Astrocyte (in vitro differentiated cells and primary cell): ENCODE data around the gene PRXL2B.

ENCODE experiments used
- EZH2 ChIP-seq: IDR thresholded peaks from 2 replicates; pipeline ENCODE4 v1.6.1; 2012; ENCODE audit warnings: mild to moderate bottlenecking, low read length, inconsistent platforms; ENCODE audit not compliant: insufficient read depth
- TF ChIP-seq, protein P1 (sequence below): IDR thresholded peaks from 2 replicates; pipeline ENCODE4 v1.5.1; 2011; ENCODE audit warnings: low read depth, mild to moderate bottlenecking, inconsistent platforms, low read length, moderate library complexity; ENCODE audit not compliant: insufficient read depth

DNA sequence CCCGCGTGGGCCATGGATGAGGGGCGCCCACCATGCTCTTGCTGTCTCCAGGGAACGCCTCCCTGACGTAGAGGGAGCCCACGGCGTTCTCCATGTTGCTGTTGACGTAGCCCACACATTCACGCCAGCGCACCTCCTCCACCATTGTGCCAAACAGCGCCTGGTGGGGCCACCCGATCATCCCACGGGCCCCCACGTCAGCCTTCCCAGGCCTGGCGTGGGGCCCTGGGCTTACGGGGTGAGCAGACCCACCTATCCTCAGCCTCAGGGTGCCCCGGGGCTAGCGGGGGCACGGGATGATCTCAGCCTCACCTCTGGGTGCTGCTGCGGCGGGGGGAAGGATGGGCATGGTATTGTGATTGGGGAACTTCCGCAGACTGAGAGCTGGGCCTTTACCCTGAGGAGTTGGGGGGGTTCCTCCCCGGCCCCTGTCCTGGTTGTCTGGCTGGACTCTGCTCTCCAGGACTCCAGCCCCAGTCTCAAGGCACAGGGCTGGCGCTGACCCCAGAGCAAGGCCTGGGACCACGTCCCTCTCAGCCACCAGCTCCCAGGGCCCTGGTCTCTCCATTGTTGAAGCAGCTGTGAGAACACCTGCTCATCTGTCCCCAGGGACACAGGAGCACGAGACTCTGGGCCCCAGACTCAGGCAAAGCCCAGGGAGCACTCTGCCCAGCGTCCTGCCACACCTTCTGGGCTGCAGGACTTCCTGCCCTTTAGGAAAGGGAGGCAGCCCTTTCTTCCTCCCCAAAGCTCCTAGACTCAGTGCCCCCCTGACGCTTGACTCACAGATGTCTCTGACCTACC, 10.2 kb downstream of the PRXL2B start:
- TF ChIP-seq, protein P1, sequence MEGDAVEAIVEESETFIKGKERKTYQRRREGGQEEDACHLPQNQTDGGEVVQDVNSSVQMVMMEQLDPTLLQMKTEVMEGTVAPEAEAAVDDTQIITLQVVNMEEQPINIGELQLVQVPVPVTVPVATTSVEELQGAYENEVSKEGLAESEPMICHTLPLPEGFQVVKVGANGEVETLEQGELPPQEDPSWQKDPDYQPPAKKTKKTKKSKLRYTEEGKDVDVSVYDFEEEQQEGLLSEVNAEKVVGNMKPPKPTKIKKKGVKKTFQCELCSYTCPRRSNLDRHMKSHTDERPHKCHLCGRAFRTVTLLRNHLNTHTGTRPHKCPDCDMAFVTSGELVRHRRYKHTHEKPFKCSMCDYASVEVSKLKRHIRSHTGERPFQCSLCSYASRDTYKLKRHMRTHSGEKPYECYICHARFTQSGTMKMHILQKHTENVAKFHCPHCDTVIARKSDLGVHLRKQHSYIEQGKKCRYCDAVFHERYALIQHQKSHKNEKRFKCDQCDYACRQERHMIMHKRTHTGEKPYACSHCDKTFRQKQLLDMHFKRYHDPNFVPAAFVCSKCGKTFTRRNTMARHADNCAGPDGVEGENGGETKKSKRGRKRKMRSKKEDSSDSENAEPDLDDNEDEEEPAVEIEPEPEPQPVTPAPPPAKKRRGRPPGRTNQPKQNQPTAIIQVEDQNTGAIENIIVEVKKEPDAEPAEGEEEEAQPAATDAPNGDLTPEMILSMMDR = no peak
- TF ChIP-seq EZH2 = no peak
